HEK293 (cell line): ENCODE data around the gene SPIB.

ENCODE experiments used
- CTCF ChIA-PET: fragments of 350-600 bp; formaldehyde crosslinking; extraction: SDS; loops from one replicate; lab custom pipeline; 2021; ENCODE audit warnings: antibody characterized with exemption; lab: Yijun Ruan, JAX
- POLR2A ChIA-PET: fragments of 300-600 bp; formaldehyde crosslinking; extraction: SDS; loops from one replicate; lab custom pipeline; 2020; ENCODE audit warnings: antibody characterized with exemption, inconsistent platforms; lab: Yijun Ruan, JAX
- H3K27ac ChIP-seq: fragments of 200-500 bp; sonication (Bioruptor generic); 2 replicates; pipeline ENCODE4 v1.5.1; 2014; ENCODE audit warnings: low read depth, low read length, control low read depth, inconsistent platforms; ENCODE audit errors: extremely low read depth
- H3K36me3 ChIP-seq, 2 experiments: fragments of 200-500 bp in 1 of 2; sonication (Bioruptor generic) in 1 of 2; 1 replicate in 1 of 2; 2 replicates in 1 of 2; pipeline ENCODE4 v1.5.1; 2014 to 2017; ENCODE audit warnings: inconsistent platforms in 2 of 2, low read length in 2 of 2; ENCODE audit not compliant: control insufficient read depth in 2 of 2, insufficient read depth in 1 of 2
- H3K4me1 ChIP-seq: fragments of 200-500 bp; sonication (Bioruptor generic); 2 replicates; pipeline ENCODE4 v1.5.1; 2014; ENCODE audit warnings: mild to moderate bottlenecking, low read length, inconsistent platforms; ENCODE audit not compliant: control insufficient read depth, insufficient read depth
- H3K4me3 ChIP-seq: 2 replicates; pipeline ENCODE4 v1.5.1; 2011; ENCODE audit warnings: low read depth, mild to moderate bottlenecking, control low read depth, low read length, moderate library complexity
- H3K9me3 ChIP-seq: fragments of 200-500 bp; sonication (Bioruptor generic); 2 replicates; pipeline ENCODE4 v1.5.1; 2014; ENCODE audit warnings: low read depth, low read length, inconsistent platforms; ENCODE audit not compliant: control insufficient read depth, insufficient read depth
- BCL11A ChIP-seq: fragments of 450-650 bp; formaldehyde crosslinking; IDR thresholded peaks from 2 replicates; pipeline ENCODE4 v1.5.1; 2016; ENCODE audit warnings: low read depth, missing biosample characterization, missing genetic modification characterization
- OVOL3 ChIP-seq: fragments of 450-650 bp; formaldehyde crosslinking; IDR thresholded peaks from 2 replicates; pipeline ENCODE4 v1.5.1; 2016; ENCODE audit warnings: missing biosample characterization, missing genetic modification characterization
- PRDM4 ChIP-seq: fragments of 450-650 bp; formaldehyde crosslinking; IDR thresholded peaks from 2 replicates; pipeline ENCODE4 v1.5.1; 2017; ENCODE audit warnings: missing biosample characterization, missing genetic modification characterization
- ZBTB7A ChIP-seq: fragments of 450-650 bp; formaldehyde crosslinking; IDR thresholded peaks from 2 replicates; pipeline ENCODE4 v1.5.1; 2016; ENCODE audit warnings: low read depth, missing biosample characterization, missing genetic modification characterization
- ZBTB8A ChIP-seq: fragments of 450-650 bp; formaldehyde crosslinking; IDR thresholded peaks from 2 replicates; pipeline ENCODE4 v1.5.1; 2016; ENCODE audit warnings: missing biosample characterization, missing genetic modification characterization
- ZNF280D ChIP-seq: fragments of 450-650 bp; formaldehyde crosslinking; IDR thresholded peaks from 2 replicates; pipeline ENCODE4 v1.5.1; 2016; ENCODE audit warnings: missing biosample characterization, missing genetic modification characterization
- ZNF311 ChIP-seq: fragments of 450-650 bp; formaldehyde crosslinking; IDR thresholded peaks from 2 replicates; pipeline ENCODE4 v1.5.1; 2017; ENCODE audit warnings: missing biosample characterization, missing genetic modification characterization, borderline replicate concordance
- ZNF426 ChIP-seq: fragments of 450-650 bp; formaldehyde crosslinking; IDR thresholded peaks from 2 replicates; pipeline ENCODE4 v1.5.1; 2017; ENCODE audit warnings: missing biosample characterization, missing genetic modification characterization, mild to moderate bottlenecking, inconsistent platforms, moderate library complexity
- ZNF501 ChIP-seq: fragments of 450-650 bp; formaldehyde crosslinking; IDR thresholded peaks from 2 replicates; pipeline ENCODE4 v1.5.1; 2016; ENCODE audit warnings: missing biosample characterization, missing genetic modification characterization
- ZNF623 ChIP-seq: fragments of 450-650 bp; formaldehyde crosslinking; IDR thresholded peaks from 2 replicates; pipeline ENCODE4 v1.5.1; 2016; ENCODE audit warnings: missing biosample characterization, missing genetic modification characterization
- ZNF660 ChIP-seq: fragments of 450-650 bp; IDR thresholded peaks from 2 replicates; pipeline ENCODE4 v1.5.1; 2018; ENCODE audit warnings: missing biosample characterization, mild to moderate bottlenecking, missing genetic modification characterization
- ZNF670 ChIP-seq: fragments of 450-650 bp; formaldehyde crosslinking; IDR thresholded peaks from 2 replicates; pipeline ENCODE4 v1.5.1; 2016; ENCODE audit warnings: missing biosample characterization, missing genetic modification characterization, low read depth
- ZNF677 ChIP-seq: fragments of 450-650 bp; IDR thresholded peaks from 2 replicates; pipeline ENCODE4 v1.5.0; 2018; ENCODE audit warnings: missing biosample characterization, mild to moderate bottlenecking, missing genetic modification characterization, moderate library complexity
- ZNF777 ChIP-seq: fragments of 450-650 bp; formaldehyde crosslinking; IDR thresholded peaks from 2 replicates; pipeline ENCODE4 v1.5.1; 2017; ENCODE audit warnings: missing biosample characterization, missing genetic modification characterization, borderline replicate concordance
- ZNF791 ChIP-seq: fragments of 450-650 bp; formaldehyde crosslinking; IDR thresholded peaks from 2 replicates; pipeline ENCODE4 v1.5.1; 2016; ENCODE audit warnings: missing biosample characterization, missing genetic modification characterization
- ZSCAN5A ChIP-seq: fragments of 450-650 bp; formaldehyde crosslinking; IDR thresholded peaks from 2 replicates; pipeline ENCODE4 v1.5.1; 2016; ENCODE audit warnings: missing biosample characterization, missing genetic modification characterization
- TF ChIP-seq, protein P1 (sequence below): fragments of 450-650 bp; formaldehyde crosslinking; IDR thresholded peaks from 2 replicates; pipeline ENCODE4 v1.5.1; 2017; ENCODE audit warnings: missing biosample characterization, mild to moderate bottlenecking, missing genetic modification characterization, moderate library complexity
- TF ChIP-seq, protein P2 (sequence below): fragments of 450-650 bp; formaldehyde crosslinking; IDR thresholded peaks from 2 replicates; pipeline ENCODE4 v1.5.1; 2016; ENCODE audit warnings: missing biosample characterization, missing genetic modification characterization

Gene SPIB

DNA sequence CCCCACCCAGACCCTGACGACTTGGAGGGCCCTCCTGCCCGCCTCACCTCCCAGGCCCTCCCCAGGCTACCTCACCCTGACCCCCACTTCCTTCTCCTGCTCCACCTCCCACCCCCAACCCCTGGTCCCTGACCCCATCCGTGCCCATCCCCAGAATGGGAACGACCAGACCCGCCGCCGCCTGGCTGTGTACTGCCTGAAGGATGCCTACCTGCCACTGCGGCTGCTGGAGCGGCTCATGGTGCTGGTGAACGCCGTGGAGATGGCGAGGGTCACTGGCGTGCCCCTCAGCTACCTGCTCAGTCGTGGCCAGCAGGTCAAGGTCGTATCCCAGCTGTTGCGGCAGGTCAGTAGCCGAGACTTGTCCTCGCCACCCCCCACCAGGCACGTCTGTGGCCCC lies 11.9 kb upstream of the SPIB start:
- H3K4me1 ChIP-seq, result no peaks in the 10 kb centered on the region
- ChIA-PET POLR2A (no interaction called here), CTCF (interaction anchor here (0.5 kb wide), 1 partner anchor 50 kb away, joined by 3 read pairs; no protein-coding TSS in a partner anchor)
- TF ChIP-seq ZNF280D, result no peak
- no peak for TF ChIP-seq ZNF426 (tag by site-specific recombination)
- TF ChIP-seq BCL11A (tag by site-specific recombination), result no peak
- no peak for TF ChIP-seq OVOL3 (tag by site-specific recombination)
- TF ChIP-seq ZNF501 (tag by site-specific recombination), result no peak
- TF ChIP-seq PRDM4 (tag by site-specific recombination), result no peak
- no peak for TF ChIP-seq ZNF623 (tag by site-specific recombination)
- TF ChIP-seq ZNF777 (tag by site-specific recombination), result no peak
- no peak for TF ChIP-seq ZNF311 (tag by site-specific recombination)
- no peak for TF ChIP-seq ZBTB7A (tag by site-specific recombination)
- TF ChIP-seq ZBTB8A (tag by site-specific recombination), result no peak
- TF ChIP-seq ZNF660 (tag by site-specific recombination), result no peak
- no peak for TF ChIP-seq ZNF791
- no peak for TF ChIP-seq ZNF670 (tag by site-specific recombination)
- no peak for TF ChIP-seq ZNF677 (tag by site-specific recombination)
- TF ChIP-seq, protein P1, sequence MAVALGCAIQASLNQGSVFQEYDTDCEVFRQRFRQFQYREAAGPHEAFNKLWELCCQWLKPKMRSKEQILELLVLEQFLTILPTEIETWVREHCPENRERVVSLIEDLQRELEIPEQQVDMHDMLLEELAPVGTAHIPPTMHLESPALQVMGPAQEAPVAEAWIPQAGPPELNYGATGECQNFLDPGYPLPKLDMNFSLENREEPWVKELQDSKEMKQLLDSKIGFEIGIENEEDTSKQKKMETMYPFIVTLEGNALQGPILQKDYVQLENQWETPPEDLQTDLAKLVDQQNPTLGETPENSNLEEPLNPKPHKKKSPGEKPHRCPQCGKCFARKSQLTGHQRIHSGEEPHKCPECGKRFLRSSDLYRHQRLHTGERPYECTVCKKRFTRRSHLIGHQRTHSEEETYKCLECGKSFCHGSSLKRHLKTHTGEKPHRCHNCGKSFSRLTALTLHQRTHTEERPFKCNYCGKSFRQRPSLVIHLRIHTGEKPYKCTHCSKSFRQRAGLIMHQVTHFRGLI (tag by site-specific recombination), result no peak
- no peak for TF ChIP-seq ZSCAN5A (tag by site-specific recombination)
- TF ChIP-seq, protein P2, sequence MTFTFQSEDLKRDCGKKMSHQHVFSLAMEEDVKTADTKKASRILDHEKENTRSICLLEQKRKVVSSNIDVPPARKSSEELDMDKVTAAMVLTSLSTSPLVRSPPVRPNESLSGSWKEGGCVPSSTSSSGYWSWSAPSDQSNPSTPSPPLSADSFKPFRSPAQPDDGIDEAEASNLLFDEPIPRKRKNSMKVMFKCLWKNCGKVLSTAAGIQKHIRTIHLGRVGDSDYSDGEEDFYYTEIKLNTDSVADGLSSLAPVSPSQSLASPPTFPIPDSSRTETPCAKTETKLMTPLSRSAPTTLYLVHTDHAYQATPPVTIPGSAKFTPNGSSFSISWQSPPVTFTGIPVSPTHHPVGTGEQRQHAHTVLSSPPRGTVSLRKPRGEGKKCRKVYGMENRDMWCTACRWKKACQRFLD, result no peak
- peaks cover 40 to 78% of the 10 kb centered on the region in 2 experiments for H3K36me3 ChIP-seq
- H3K4me3 ChIP-seq, result no peak overlapping the region
- H3K9me3 ChIP-seq, result no peaks in the 10 kb centered on the region
- no peak overlapping the region for H3K27ac ChIP-seq
